ENCODE data around the gene CLEC1A.
A peak's percentile ranks its signal among the peaks of the same experiment; 100 is the strongest.

CLEC1A gene

GRCh38 chr12:10067942-10068341, 30.8 kb downstream of the CLEC1A start:
- CTCF ChIA-PET = interaction anchor here (1.1 to 2.3 kb wide), 3 partner anchors 11 to 26 kb away, joined by 3 to 5 read pairs (median 3); no protein-coding TSS in a partner anchor
- TF ChIP-seq CTCF (IDR thresholded peaks at IDR 0.05; ENCODE audit: control extremely low read depth, extremely low read depth, low read depth, missing control alignments) = no peak
- no peak for DNase-seq (ENCODE audit: extremely low spot score)
- POLR2A ChIA-PET = no interaction called here

GRCh38 chr12:10067264-10067663, 31.5 kb downstream of the CLEC1A start:
- POLR2A ChIA-PET = no interaction called here
- no peak for DNase-seq (ENCODE audit: extremely low spot score)
- CTCF ChIA-PET = interaction anchor here (2.3 kb wide), 1 partner anchor 11 kb away, joined by 5 read pairs; no protein-coding TSS in a partner anchor
- TF ChIP-seq CTCF (IDR thresholded peaks at IDR 0.05; ENCODE audit: control extremely low read depth, extremely low read depth, low read depth, missing control alignments) = no peak

GRCh38 chr12:10065241-10065640, 33.5 kb downstream of the CLEC1A start:
- POLR2A ChIA-PET = no interaction called here

GRCh38 chr12:10058387-10058786, 40.4 kb downstream of the CLEC1A start:
- CTCF ChIA-PET = no interaction called here

More at GRCh38 chr12:10065241-10065640, 33.5 kb downstream of the CLEC1A start:
- no peak for TF ChIP-seq CTCF (IDR thresholded peaks at IDR 0.05; ENCODE audit: control extremely low read depth, extremely low read depth, low read depth, missing control alignments)
- CTCF ChIA-PET = interaction anchor here (1.4 kb wide), 1 partner anchor 27 kb away, joined by 3 read pairs; no protein-coding TSS in a partner anchor
- no peak for DNase-seq (ENCODE audit: extremely low spot score)

GRCh38 chr12:10052193-10052913, 46.4 kb downstream of the CLEC1A start:
- TF ChIP-seq CTCF (IDR thresholded peaks at IDR 0.05; ENCODE audit: control extremely low read depth, extremely low read depth, low read depth, missing control alignments) = no peak
- peak; percentile 19 for DNase-seq (ENCODE audit: extremely low spot score)
- POLR2A ChIA-PET = no interaction called here
- CTCF ChIA-PET = interaction anchor here (0.7 to 2.2 kb wide), 2 partner anchors 11 to 13 kb away, joined by 3 to 5 read pairs; no protein-coding TSS in a partner anchor

More at GRCh38 chr12:10058387-10058786, 40.4 kb downstream of the CLEC1A start:
- DNase-seq (ENCODE audit: extremely low spot score) = no peak
- no peak for TF ChIP-seq CTCF (IDR thresholded peaks at IDR 0.05; ENCODE audit: control extremely low read depth, extremely low read depth, low read depth, missing control alignments)
- POLR2A ChIA-PET = no interaction called here

- no peak for DNase-seq (ENCODE audit: extremely low spot score)
- TF ChIP-seq CTCF (IDR thresholded peaks at IDR 0.05; ENCODE audit: control extremely low read depth, extremely low read depth, low read depth, missing control alignments) = no peak
- POLR2A ChIA-PET = no interaction called here
- CTCF ChIA-PET = no interaction called here
Observed at GRCh38 chr12:10048526-10048925, 50.3 kb downstream of the CLEC1A start.
